Measurements from ENCODE around the gene GPR152.

Gene GPR152

DNA sequence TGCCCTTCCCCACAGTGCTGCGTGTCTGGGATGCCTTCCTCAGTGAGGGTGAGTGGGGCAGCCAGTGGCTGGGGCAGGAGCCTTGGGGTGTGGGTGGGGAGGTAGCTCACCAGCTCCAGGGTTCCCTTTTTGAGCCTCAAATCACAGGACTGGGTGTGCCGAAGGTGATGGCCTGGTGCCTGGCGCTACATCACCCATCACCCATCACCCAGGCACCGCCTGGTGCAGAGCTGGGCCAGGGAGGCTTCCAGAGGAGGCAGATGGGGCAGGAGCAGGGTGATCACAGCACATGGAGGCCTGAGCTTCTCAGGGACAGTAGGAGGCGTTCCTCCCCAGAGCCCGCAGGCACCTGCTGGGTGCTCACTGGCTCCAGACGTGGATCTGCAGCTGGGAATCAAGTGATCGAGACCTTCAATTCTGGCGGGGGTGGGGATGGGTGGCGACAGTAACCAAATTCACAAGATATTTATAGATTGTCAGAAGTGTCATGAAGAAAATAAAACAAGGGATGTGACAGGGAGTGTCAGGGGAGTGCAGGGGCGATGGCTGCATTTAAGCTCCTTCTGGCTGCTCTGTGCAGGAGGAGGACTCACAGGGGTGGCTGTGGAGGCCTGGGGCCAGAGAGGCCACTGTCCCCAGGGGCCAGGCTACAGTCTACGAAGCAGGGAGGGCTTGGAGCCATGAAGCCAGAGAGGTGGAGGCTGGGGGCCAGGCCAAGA lies 45.4 kb downstream of the GPR152 start:
- Histone ChIP-seq H3K4me2 (no peak overlapping the region), H3K9ac (no peak overlapping the region), H2AFZ (ENCODE audit: low read depth) (no peak overlapping the region), H3K4me3 (IDR thresholded peaks at IDR 0.05; ENCODE audit: insufficient read depth, low read depth, low read length) (no peak overlapping the region), H3K36me3 (ENCODE audit: insufficient read depth) (no peaks in the 10 kb centered on the region), H4K20me1 (ENCODE audit: insufficient read depth) (no peaks in the 10 kb centered on the region), H3K27me3 (ENCODE audit: insufficient read depth, low read depth) (peaks cover 5% of the 10 kb centered on the region; the same call in 1 of the 2 replicates), H3K27ac (no peak overlapping the region), H3K79me2 (ENCODE audit: insufficient read depth, low read depth) (no peaks in the 10 kb centered on the region), H3K4me1 (ENCODE audit: low read depth, poor library complexity, severe bottlenecking) (peaks cover 5% of the 10 kb centered on the region)
- TF ChIP-seq, protein P1, sequence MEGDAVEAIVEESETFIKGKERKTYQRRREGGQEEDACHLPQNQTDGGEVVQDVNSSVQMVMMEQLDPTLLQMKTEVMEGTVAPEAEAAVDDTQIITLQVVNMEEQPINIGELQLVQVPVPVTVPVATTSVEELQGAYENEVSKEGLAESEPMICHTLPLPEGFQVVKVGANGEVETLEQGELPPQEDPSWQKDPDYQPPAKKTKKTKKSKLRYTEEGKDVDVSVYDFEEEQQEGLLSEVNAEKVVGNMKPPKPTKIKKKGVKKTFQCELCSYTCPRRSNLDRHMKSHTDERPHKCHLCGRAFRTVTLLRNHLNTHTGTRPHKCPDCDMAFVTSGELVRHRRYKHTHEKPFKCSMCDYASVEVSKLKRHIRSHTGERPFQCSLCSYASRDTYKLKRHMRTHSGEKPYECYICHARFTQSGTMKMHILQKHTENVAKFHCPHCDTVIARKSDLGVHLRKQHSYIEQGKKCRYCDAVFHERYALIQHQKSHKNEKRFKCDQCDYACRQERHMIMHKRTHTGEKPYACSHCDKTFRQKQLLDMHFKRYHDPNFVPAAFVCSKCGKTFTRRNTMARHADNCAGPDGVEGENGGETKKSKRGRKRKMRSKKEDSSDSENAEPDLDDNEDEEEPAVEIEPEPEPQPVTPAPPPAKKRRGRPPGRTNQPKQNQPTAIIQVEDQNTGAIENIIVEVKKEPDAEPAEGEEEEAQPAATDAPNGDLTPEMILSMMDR (conservative IDR thresholded peaks at IDR 0.05; ENCODE audit: low read depth, low read length) = no peak

GRCh38 chr11:67406420-67406968 lies 46.0 kb downstream of the GPR152 start:
- Histone ChIP-seq H3K4me2 (no peak overlapping the region), H2AFZ (ENCODE audit: low read depth) (no peak overlapping the region), H3K79me2 (ENCODE audit: insufficient read depth, low read depth) (no peaks in the 10 kb centered on the region; the same call in 1 of the 2 replicates), H4K20me1 (ENCODE audit: insufficient read depth) (no peaks in the 10 kb centered on the region), H3K27me3 (ENCODE audit: insufficient read depth, low read depth) (peaks cover 2% of the 10 kb centered on the region; the same call in 1 of the 2 replicates), H3K9ac (no peak overlapping the region), H3K4me1 (ENCODE audit: low read depth, poor library complexity, severe bottlenecking) (peaks cover 7% of the 10 kb centered on the region), H3K4me3 (IDR thresholded peaks at IDR 0.05; ENCODE audit: insufficient read depth, low read depth, low read length) (no peak overlapping the region), H3K27ac (no peak overlapping the region), H3K36me3 (ENCODE audit: insufficient read depth) (no peaks in the 10 kb centered on the region)
- TF ChIP-seq, protein P1 (conservative IDR thresholded peaks at IDR 0.05; ENCODE audit: low read depth, low read length) = no peak

DNA sequence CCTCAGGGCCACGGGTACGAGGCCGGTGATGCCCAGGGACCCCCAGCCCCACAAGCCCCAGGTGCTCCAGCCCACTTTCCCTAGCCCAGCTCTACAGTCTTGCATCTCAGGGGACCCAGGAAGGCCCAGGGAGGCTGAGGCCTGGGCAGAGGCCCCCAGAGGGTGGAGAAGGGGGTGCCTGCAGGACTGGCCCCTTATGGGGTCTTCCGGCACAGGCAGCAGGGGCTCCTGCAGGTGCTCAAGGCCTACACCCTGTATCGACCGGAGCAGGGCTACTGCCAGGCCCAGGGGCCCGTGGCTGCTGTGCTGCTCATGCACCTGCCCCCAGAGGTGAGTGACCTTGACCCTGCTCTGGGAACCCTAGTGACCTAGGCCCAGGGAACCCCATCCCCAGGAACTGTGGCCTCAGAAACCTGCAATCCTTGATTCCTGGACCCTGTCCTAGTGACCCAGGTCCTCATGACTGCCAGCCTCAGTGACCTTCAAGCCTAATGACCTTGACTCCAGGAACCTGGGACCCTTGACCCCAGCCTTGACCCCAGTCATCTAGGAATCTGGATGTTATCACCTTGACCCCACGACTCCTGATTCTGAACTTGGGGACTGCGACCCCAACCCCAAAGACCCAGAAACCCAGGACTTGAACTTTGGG lies 46.7 kb downstream of the GPR152 start:
- no peak overlapping the region for H2AFZ ChIP-seq (ENCODE audit: low read depth)
- no peak overlapping the region for H3K4me3 ChIP-seq (IDR thresholded peaks at IDR 0.05; ENCODE audit: insufficient read depth, low read depth, low read length)

DNA sequence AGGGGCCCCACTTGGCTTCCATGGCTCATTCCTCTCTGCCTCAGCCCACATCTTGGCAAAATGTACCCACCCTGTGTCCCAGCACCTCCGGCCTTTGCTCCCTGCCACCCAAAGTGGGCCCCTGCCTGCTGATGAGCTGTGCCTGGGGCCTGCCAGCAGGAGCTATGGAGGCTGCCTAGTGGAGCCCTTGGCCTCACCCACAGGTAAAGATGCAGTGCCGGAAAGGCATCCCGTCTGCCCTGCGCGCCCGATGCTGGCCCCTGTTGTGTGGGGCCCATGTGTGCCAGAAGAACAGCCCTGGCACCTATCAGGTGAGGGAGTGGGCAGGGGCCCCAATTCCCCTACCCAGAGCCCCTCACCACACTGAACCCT lies 47.3 kb downstream of the GPR152 start:
- H3K79me2 ChIP-seq (ENCODE audit: insufficient read depth, low read depth) = peaks cover 13% of the 10 kb centered on the region
- H3K27ac ChIP-seq = no peak overlapping the region
- TF ChIP-seq, protein P1 (conservative IDR thresholded peaks at IDR 0.05; ENCODE audit: low read depth, low read length) = no peak
- H2AFZ ChIP-seq (ENCODE audit: low read depth) = no peak overlapping the region
- no peak overlapping the region for H3K4me3 ChIP-seq (IDR thresholded peaks at IDR 0.05; ENCODE audit: insufficient read depth, low read depth, low read length)
- H3K9ac ChIP-seq = no peak overlapping the region
- no peak overlapping the region for H3K4me2 ChIP-seq
- no peaks in the 10 kb centered on the region for H4K20me1 ChIP-seq (ENCODE audit: insufficient read depth)
- H3K36me3 ChIP-seq (ENCODE audit: insufficient read depth) = no peaks in the 10 kb centered on the region
- H3K27me3 ChIP-seq (ENCODE audit: insufficient read depth, low read depth) = no peaks in the 10 kb centered on the region
- H3K4me1 ChIP-seq (ENCODE audit: low read depth, poor library complexity, severe bottlenecking) = peaks cover 7% of the 10 kb centered on the region

More for the DNA sequence above, 46.7 kb downstream of the GPR152 start:
- TF ChIP-seq, protein P1 (conservative IDR thresholded peaks at IDR 0.05; ENCODE audit: low read depth, low read length) = no peak
- H3K4me2 ChIP-seq = no peak overlapping the region
- no peaks in the 10 kb centered on the region for H4K20me1 ChIP-seq (ENCODE audit: insufficient read depth)
- H3K4me1 ChIP-seq (ENCODE audit: low read depth, poor library complexity, severe bottlenecking) = peaks cover 7% of the 10 kb centered on the region
- H3K79me2 ChIP-seq (ENCODE audit: insufficient read depth, low read depth) = peaks cover 6% of the 10 kb centered on the region
- H3K9ac ChIP-seq = no peak overlapping the region
- H3K36me3 ChIP-seq (ENCODE audit: insufficient read depth) = no peaks in the 10 kb centered on the region
- H3K27ac ChIP-seq = no peak overlapping the region
- H3K27me3 ChIP-seq (ENCODE audit: insufficient read depth, low read depth) = no peaks in the 10 kb centered on the region

Data from KMS-11 (cell line).